ENCODE results near the gene SPTBN2.

DNA sequence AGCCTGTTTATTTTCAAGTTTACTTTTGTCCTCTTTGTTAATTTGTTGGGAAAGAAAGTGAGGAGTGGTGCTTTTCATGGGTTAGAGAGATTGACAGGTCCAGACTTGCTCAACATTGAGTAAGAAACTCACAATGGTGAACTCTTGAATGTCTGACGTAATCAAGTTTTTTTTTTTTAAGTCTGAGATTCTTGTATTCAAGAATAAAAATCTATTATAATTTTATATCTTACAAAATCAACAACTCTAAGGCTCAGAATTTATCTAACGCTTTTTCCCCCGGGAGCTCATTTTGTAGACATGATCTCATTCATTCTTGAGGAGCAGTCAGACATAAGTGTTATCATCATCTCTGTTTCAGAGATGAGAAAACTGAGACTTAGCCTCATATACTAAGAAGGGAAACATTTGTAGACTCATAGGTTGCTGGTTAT lies 39.1 kb upstream of the SPTBN2 start:
- TF ChIP-seq, protein P1, sequence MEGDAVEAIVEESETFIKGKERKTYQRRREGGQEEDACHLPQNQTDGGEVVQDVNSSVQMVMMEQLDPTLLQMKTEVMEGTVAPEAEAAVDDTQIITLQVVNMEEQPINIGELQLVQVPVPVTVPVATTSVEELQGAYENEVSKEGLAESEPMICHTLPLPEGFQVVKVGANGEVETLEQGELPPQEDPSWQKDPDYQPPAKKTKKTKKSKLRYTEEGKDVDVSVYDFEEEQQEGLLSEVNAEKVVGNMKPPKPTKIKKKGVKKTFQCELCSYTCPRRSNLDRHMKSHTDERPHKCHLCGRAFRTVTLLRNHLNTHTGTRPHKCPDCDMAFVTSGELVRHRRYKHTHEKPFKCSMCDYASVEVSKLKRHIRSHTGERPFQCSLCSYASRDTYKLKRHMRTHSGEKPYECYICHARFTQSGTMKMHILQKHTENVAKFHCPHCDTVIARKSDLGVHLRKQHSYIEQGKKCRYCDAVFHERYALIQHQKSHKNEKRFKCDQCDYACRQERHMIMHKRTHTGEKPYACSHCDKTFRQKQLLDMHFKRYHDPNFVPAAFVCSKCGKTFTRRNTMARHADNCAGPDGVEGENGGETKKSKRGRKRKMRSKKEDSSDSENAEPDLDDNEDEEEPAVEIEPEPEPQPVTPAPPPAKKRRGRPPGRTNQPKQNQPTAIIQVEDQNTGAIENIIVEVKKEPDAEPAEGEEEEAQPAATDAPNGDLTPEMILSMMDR (IDR thresholded peaks at IDR 0.05): no peak
- no peak for TF ChIP-seq EP300 (IDR thresholded peaks at IDR 0.05)
- no peak for TF ChIP-seq POLR2A (IDR thresholded peaks at IDR 0.05)

Measured in ovary (tissue), 3 donors.